GM19099 (cell line): Measurements from ENCODE around the gene SASH3.

Source experiments
- POLR2A ChIP-seq: IDR thresholded peaks from 3 replicates; pipeline ENCODE4 v1.6.1; 2011; ENCODE audit warnings: low read depth; ENCODE audit not compliant: insufficient read length; ENCODE audit errors: extremely low read depth

The SASH3 gene

DNA sequence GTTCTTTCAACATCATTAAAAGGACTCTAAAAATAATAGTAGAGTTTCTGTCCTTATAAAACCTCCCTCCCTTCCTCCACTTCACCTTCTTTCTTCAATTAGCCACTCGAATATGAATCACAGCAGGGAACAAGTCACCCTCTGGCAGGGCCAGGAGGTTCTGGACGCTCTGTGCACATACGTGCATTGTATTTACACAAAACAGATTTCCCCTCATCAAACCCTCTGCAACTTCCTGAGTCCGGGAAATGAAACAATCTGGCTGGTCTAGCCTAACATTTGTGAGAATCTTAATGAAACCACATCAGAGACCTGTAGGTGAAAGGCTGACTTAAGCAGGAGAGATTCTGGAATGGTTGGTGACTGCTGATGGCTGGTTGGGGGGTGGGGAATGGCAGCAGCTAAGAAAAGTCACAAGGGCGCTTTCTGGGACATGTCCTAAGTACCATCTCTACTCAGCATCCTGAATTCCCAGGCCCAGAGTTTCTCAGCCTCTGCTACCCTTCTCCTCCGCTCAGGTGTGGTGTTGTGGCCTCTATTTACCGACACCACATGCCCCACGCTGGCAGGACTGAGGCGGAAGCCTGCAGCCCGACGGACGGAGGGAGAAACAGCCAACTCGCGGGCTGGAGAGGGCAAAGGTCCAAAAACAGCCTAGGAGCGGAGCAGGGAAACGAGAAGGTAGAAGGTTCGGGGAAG lies 62.9 kb downstream of the SASH3 start:
- TF ChIP-seq POLR2A = no peak

- TF ChIP-seq POLR2A = no peak
These were observed 63.4 kb downstream of the SASH3 start for GRCh38 chrX:129843209-129843458.

DNA sequence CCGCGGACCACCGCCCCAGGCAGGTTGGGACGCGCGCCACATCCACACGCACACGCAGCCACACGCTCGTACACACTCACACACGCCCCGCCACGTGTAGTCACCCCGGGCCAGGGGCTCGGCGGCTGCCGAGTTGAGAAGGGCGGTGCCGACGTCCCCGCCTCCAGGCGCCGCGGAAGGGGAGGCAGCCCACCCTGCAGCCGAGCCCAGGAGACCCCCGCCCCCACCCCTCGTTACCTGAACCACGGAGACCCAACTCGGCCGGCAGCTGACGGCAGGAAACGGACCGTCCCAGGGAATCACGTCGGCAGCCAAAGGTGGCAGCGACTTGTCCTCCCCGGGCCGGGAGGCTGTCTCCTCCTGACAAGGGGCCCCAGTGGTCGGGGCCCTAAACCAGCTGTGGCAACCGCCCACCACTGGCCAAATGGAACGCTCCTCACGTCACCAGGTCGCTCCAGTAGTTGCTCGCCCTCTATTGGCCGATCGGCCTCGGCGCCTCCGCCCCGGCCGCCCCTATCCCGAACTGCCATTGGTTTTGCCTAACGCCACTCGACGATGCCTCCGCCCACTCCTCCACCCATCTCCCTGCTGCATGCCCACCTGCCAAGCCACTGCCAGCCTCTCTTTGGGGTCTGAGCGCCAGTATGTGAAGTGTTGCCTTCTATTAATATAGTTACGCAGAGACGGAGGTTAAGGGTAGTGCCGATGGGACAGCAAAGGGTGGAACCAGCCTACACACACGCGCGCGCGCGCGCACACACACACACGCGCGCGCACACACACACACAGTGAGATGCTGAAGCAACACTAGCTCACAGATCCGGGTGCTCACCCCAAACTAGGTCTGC lies 63.9 kb downstream of the SASH3 start, which contains the start of gene ZDHHC9:
Gene ZDHHC9, minus strand, starts transcription at position 428 of the 848 bp plus-strand sequence. CDS start 1,941 bp downstream, outside the sequence.
- peak; percentile 24 for TF ChIP-seq POLR2A
